K562 (cell line): ENCODE measurements around the gene PHTF1. TPM values are rescaled to one million over a fixed set of nuclear protein-coding genes. Genes with fewer than 3 reads are reported as not detected.

Experiments used
- ATF3 ChIP-seq, 2 experiments: fragments of 450-650 bp in 1 of 2; sonication (generic) in 1 of 2; formaldehyde crosslinking in 1 of 2; IDR thresholded peaks in 1 of 2; conservative IDR thresholded peaks in 1 of 2; 2 replicates each; pipeline versions ENCODE4 v1.6.1 to v1.8.1; 2016 to 2023; ENCODE audit warnings: mild to moderate bottlenecking in 2 of 2, moderate library complexity in 2 of 2, inconsistent platforms in 1 of 2, missing genetic modification reagents in 1 of 2
- CEBPG ChIP-seq, 3 experiments: fragments of 200-800 bp in 1 of 3; sonication (Bioruptor generic) in 1 of 3; sonication (generic) in 1 of 3; formaldehyde crosslinking in 1 of 3; IDR thresholded peaks in 2 of 3; conservative IDR thresholded peaks in 1 of 3; 2 replicates each; pipeline versions ENCODE4 v1.6.1 to v1.8.0; 2016 to 2022; ENCODE audit warnings: missing compliant biosample characterization in 2 of 3, missing genetic modification characterization in 2 of 3, mild to moderate bottlenecking in 1 of 3, missing genetic modification reagents in 1 of 3
- DDX20 ChIP-seq: fragments of 450-650 bp; IDR thresholded peaks from 2 replicates; pipeline ENCODE4 v1.6.1; 2016; ENCODE audit warnings: missing genetic modification characterization, low read depth, mild to moderate bottlenecking, missing compliant biosample characterization, moderate library complexity
- ELF2 ChIP-seq: fragments of 250-450 bp; sonication (Bioruptor Pico); IDR thresholded peaks from 2 replicates; pipeline ENCODE4 v1.5.0; 2021; ENCODE audit warnings: mild to moderate bottlenecking
- FOS ChIP-seq: IDR thresholded peaks from 3 replicates; pipeline ENCODE4 v1.6.1; 2011; ENCODE audit not compliant: insufficient read length; ENCODE audit errors: extremely low read depth
- FOXM1 ChIP-seq, 2 experiments: fragments of 450-650 bp in 1 of 2; sonication (generic) in 1 of 2; formaldehyde crosslinking in 1 of 2; IDR thresholded peaks; 2 replicates each; pipeline versions ENCODE4 v1.6.1 to v1.9.0; 2017 to 2022; ENCODE audit warnings: low read depth in 2 of 2, mild to moderate bottlenecking in 2 of 2, missing genetic modification reagents in 1 of 2, moderate library complexity in 1 of 2
- GTF2E2 ChIP-seq: fragments of 200-800 bp; sonication (Bioruptor generic); IDR thresholded peaks from 2 replicates; pipeline ENCODE4 v1.6.1; 2016; ENCODE audit warnings: missing genetic modification characterization, missing compliant biosample characterization
- POU5F1 ChIP-seq: fragments of 150-350 bp; IDR thresholded peaks from 2 replicates; pipeline ENCODE4 v1.6.1; 2014; ENCODE audit warnings: borderline replicate concordance, low read length, low read depth, mild to moderate bottlenecking; ENCODE audit not compliant: partially characterized antibody
- TFE3 ChIP-seq: fragments of 450-650 bp; formaldehyde crosslinking; IDR thresholded peaks from 2 replicates; pipeline ENCODE4 v1.4.0; 2020; ENCODE audit warnings: mild to moderate bottlenecking, mixed read lengths
- TRIM24 ChIP-seq, 2 experiments: fragments of 450-650 bp; IDR thresholded peaks; 2 replicates each; pipeline ENCODE4 v1.6.1; 2016
- ZBTB9 ChIP-seq: fragments of 450-650 bp; formaldehyde crosslinking; IDR thresholded peaks from 2 replicates; pipeline ENCODE4 v1.4.0; 2020; ENCODE audit warnings: mild to moderate bottlenecking, moderate library complexity
- ZNF124 ChIP-seq: sonication (generic); formaldehyde crosslinking; IDR thresholded peaks from 2 replicates; pipeline ENCODE4 v1.8.1; 2022; ENCODE audit warnings: missing genetic modification reagents
- ZNF253 ChIP-seq: fragments of 250-450 bp; sonication (Bioruptor Pico); conservative IDR thresholded peaks from 2 replicates; pipeline ENCODE4 v1.6.1; 2021; ENCODE audit warnings: mild to moderate bottlenecking
- ZNF311 ChIP-seq: fragments of 250-450 bp; sonication (Bioruptor Pico); IDR thresholded peaks from 2 replicates; pipeline ENCODE4 v1.4.0; 2020; ENCODE audit warnings: mild to moderate bottlenecking, moderate library complexity
- polyA plus RNA-seq, 8 experiments: library from polyadenylated mRNA; depleted of rRNA in 4 of 8; stranded (reverse) in 5 of 8; unstranded in 3 of 8; fragments of >200 nt; fragmentation: Nextera tagmentation in 2 of 8; fragmentation: Illumina TruSeq in 1 of 8; extraction: Ambion mirVana in 2 of 8; extraction: Trizol in 1 of 8; gene quantifications; 2 replicates each; pipeline versions ENCODE4 v1.2.1 to v1.2.3, GENCODE V29; 2011 to 2014; ENCODE audit warnings: inconsistent platforms in 1 of 8, missing spikeins in 1 of 8
- total RNA-seq, 7 experiments: library from RNA; depleted of rRNA in 6 of 7; stranded (reverse); fragments of >200 nt in 6 of 7; fragmentation: Illumina TruSeq in 2 of 7; extraction: Trizol in 2 of 7; gene quantifications; 2 replicates each; pipeline versions ENCODE4 v1.2.1 to v1.2.3, GENCODE V29; 2011 to 2021; ENCODE audit warnings: low replicate concordance in 1 of 7
- TF ChIP-seq, protein P1 (sequence below), 2 experiments: fragments of 450-650 bp in 1 of 2; IDR thresholded peaks; 2 replicates each; pipeline ENCODE4 v1.6.1; 2011 to 2017; ENCODE audit warnings: low read depth in 2 of 2, antibody characterized with exemption in 1 of 2, borderline replicate concordance in 1 of 2, low read length in 1 of 2, mild to moderate bottlenecking in 1 of 2, mixed read lengths in 1 of 2; ENCODE audit not compliant: control insufficient read depth in 1 of 2
- TF ChIP-seq, protein P2 (sequence below): sonication (generic); IDR thresholded peaks from 2 replicates; pipeline ENCODE4 v1.6.1; 2016

The PHTF1 gene
- total and polyA plus RNA-seq, 9 of the 15 experiments (the other 6 are each of a cell fraction or from before 2014, with no cell fraction given) = 8.4 to 36.2 (median 23.0) TPM

DNA sequence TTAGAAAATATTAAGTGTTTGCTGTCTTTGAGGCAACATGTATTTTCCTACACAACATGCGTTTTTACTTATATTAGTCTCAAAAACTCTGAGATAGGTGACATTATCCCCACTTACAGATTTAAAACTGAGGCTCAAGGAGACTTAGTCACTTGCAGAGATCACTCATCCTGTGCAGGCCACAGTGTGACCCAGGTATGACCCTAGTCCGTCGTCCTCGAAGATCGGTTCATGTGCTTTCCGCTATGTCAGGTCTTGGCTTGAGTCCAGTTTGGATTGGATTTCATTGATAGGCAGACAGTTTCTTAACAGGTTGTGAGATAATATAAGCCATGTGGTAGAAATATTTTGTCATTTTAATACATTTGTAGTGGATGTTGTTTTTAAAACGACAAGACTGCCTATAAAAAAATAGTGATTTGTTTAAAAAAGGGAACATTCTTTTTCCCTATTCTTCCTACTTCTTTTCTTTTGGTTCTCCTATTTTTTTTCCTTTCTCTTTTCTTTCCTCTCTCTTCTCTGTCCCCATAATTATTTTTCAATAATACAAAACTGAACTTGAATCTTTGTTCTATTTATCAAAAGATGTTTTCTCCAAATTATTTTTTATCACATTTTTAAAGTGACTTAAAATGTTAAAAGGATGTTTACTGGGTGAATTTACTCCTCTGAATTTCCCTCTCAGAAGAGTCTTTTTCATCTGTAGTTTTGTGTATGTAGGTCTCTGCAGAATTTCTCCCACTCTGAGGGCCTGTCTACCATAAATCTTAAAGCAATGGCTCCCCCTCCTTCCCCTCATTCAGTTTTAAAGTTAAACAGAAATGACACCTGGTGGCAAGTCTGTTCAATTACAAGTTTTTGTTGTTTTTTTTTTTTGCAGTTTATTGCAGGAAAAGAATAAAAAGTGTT, 81.8 kb downstream of the PHTF1 start (continued):
- TF ChIP-seq TFE3 (CRISPR knock-in tag) (no peak), ZNF124 (no peak), ELF2 (CRISPR knock-in tag) (0 out of 2 replicates have a peak, but pooled peaks have one; percentile 8), ZNF311 (CRISPR knock-in tag) (no peak), CEBPG (CRISPR knock-in tag; IDR thresholded peaks at IDR 0.05) (no peak), CEBPG (tag; conservative IDR thresholded peaks at IDR 0.05 in 1 of 2, IDR thresholded peaks at IDR 0.05 in 1 of 2) (no peak), DDX20 (tag) (no peak), GTF2E2 (no peak), POU5F1 (no peak), ZBTB9 (no peak), FOXM1 (IDR thresholded peaks at IDR 0.05; ENCODE audit: low read depth) (no peak; the same call in 1 of the 2 replicates), FOXM1 (CRISPR knock-in tag; IDR thresholded peaks at IDR 0.05; ENCODE audit: low read depth) (no peak), ATF3 (IDR thresholded peaks at IDR 0.05) (peak; percentile 41; the same call in 1 of the 2 replicates), ATF3 (CRISPR knock-in tag; conservative IDR thresholded peaks at IDR 0.05) (no peak), ZNF253 (no peak), TRIM24 (IDR thresholded peaks at IDR 0.05) (peak; percentile 29 to 75; a peak in 2 of 4 replicates), FOS (no peak)
- TF ChIP-seq, protein P1, sequence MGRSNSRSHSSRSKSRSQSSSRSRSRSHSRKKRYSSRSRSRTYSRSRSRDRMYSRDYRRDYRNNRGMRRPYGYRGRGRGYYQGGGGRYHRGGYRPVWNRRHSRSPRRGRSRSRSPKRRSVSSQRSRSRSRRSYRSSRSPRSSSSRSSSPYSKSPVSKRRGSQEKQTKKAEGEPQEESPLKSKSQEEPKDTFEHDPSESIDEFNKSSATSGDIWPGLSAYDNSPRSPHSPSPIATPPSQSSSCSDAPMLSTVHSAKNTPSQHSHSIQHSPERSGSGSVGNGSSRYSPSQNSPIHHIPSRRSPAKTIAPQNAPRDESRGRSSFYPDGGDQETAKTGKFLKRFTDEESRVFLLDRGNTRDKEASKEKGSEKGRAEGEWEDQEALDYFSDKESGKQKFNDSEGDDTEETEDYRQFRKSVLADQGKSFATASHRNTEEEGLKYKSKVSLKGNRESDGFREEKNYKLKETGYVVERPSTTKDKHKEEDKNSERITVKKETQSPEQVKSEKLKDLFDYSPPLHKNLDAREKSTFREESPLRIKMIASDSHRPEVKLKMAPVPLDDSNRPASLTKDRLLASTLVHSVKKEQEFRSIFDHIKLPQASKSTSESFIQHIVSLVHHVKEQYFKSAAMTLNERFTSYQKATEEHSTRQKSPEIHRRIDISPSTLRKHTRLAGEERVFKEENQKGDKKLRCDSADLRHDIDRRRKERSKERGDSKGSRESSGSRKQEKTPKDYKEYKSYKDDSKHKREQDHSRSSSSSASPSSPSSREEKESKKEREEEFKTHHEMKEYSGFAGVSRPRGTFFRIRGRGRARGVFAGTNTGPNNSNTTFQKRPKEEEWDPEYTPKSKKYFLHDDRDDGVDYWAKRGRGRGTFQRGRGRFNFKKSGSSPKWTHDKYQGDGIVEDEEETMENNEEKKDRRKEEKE (IDR thresholded peaks at IDR 0.05; ENCODE audit: borderline replicate concordance in 1 of 2, control insufficient read depth in 1 of 2, low read depth in 2 of 2, low read length in 1 of 2) = no peak
- TF ChIP-seq, protein P2, sequence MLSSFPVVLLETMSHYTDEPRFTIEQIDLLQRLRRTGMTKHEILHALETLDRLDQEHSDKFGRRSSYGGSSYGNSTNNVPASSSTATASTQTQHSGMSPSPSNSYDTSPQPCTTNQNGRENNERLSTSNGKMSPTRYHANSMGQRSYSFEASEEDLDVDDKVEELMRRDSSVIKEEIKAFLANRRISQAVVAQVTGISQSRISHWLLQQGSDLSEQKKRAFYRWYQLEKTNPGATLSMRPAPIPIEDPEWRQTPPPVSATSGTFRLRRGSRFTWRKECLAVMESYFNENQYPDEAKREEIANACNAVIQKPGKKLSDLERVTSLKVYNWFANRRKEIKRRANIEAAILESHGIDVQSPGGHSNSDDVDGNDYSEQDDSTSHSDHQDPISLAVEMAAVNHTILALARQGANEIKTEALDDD = peak; percentile 86
